Mesendoderm (in vitro differentiated cells): ENCODE results near the gene DAB2IP.

Experiments used
- DNase-seq: peaks from one replicate; pipeline ENCODE4 v3.0.0; 2013
- H2AK5ac ChIP-seq: 2 replicates; pipeline ENCODE4 v1.6.1; 2013; ENCODE audit warnings: low read length, inconsistent platforms
- H2BK120ac ChIP-seq: 2 replicates; pipeline ENCODE4 v1.6.1; 2013; ENCODE audit warnings: low read depth, mild to moderate bottlenecking, low read length, moderate library complexity, mixed read lengths
- H2BK15ac ChIP-seq: replicated peaks from 2 replicates; pipeline ENCODE4 v1.6.1; 2013; ENCODE audit warnings: low read depth, mild to moderate bottlenecking, moderate library complexity
- H2BK5ac ChIP-seq: 2 replicates; pipeline ENCODE4 v1.6.1; 2013; ENCODE audit warnings: low read length, inconsistent platforms
- H3K18ac ChIP-seq: 2 replicates; pipeline ENCODE4 v1.6.1; 2013; ENCODE audit warnings: mild to moderate bottlenecking, low read length, mixed read lengths
- H3K23ac ChIP-seq: one replicate; pipeline ENCODE4 v1.6.1; 2013; ENCODE audit warnings: low read length
- H3K27ac ChIP-seq: 2 replicates; pipeline ENCODE4 v1.5.1; 2013; ENCODE audit warnings: low read depth, mild to moderate bottlenecking, inconsistent platforms, low read length, moderate library complexity
- H3K27me3 ChIP-seq: 2 replicates; pipeline ENCODE4 v1.6.1; 2013; ENCODE audit warnings: low read length, control low read depth, mild to moderate bottlenecking, inconsistent platforms; ENCODE audit not compliant: insufficient read depth, poor library complexity
- H3K36me3 ChIP-seq: 2 replicates; pipeline ENCODE4 v1.6.1; 2013; ENCODE audit warnings: low read length, inconsistent platforms; ENCODE audit not compliant: control insufficient read depth, insufficient read depth
- H3K4ac ChIP-seq: one replicate; pipeline ENCODE4 v1.6.1; 2013; ENCODE audit warnings: low read depth, mild to moderate bottlenecking, low read length, moderate library complexity
- H3K4me1 ChIP-seq: 2 replicates; pipeline ENCODE4 v1.6.1; 2013; ENCODE audit warnings: low read depth, low read length, inconsistent platforms; ENCODE audit not compliant: control insufficient read depth
- H3K4me2 ChIP-seq: 2 replicates; pipeline ENCODE4 v1.6.1; 2013; ENCODE audit warnings: low read length
- H3K4me3 ChIP-seq: 2 replicates; pipeline ENCODE4 v1.5.1; 2013; ENCODE audit warnings: mild to moderate bottlenecking, low read length
- H3K56ac ChIP-seq: one replicate; pipeline ENCODE4 v1.6.1; 2013; ENCODE audit warnings: low read length
- H3K79me1 ChIP-seq: 2 replicates; pipeline ENCODE4 v1.6.1; 2013; ENCODE audit warnings: low read length, inconsistent platforms
- H3K79me2 ChIP-seq: 2 replicates; pipeline ENCODE4 v1.6.1; 2013; ENCODE audit warnings: mild to moderate bottlenecking, low read length; ENCODE audit not compliant: control insufficient read depth, insufficient read depth
- H3K9ac ChIP-seq: 2 replicates; pipeline ENCODE4 v1.6.1; 2013; ENCODE audit warnings: low read length, inconsistent platforms
- H4K5ac ChIP-seq: one replicate; pipeline ENCODE4 v1.6.1; 2013; ENCODE audit warnings: low read length
- H4K8ac ChIP-seq: one replicate; pipeline ENCODE4 v1.6.1; 2013; ENCODE audit warnings: low read depth, mild to moderate bottlenecking, control low read depth, low read length, moderate library complexity
- WGBS: extraction: QIAGEN DNeasy Blood & Tissue Kit; methylation state at CpG from one replicate; pipeline ENCODE4 v1.1.7; 2013; ENCODE audit warnings: low lambda C conversion rate, missing lambda C conversion rate; ENCODE audit not compliant: insufficient coverage; ENCODE audit errors: extremely low coverage; 5-methylcytosine and 5-hydroxymethylcytosine counted together

The DAB2IP gene

GRCh38 chr9:121627427-121627826, 24.0 kb upstream of the DAB2IP start:
- Histone ChIP-seq H3K79me2 (no peaks in the 10 kb centered on the region), H2BK15ac (no peak overlapping the region), H3K4me2 (no peak overlapping the region), H2BK5ac (no peak overlapping the region), H3K18ac (no peak overlapping the region), H3K9ac (no peak overlapping the region), H3K4ac (no peak overlapping the region), H3K27me3 (no peaks in the 10 kb centered on the region), H2AK5ac (no peak overlapping the region), H3K79me1 (no peaks in the 10 kb centered on the region), H3K4me3 (no peak overlapping the region), H3K4me1 (no peaks in the 10 kb centered on the region), H4K8ac (no peak overlapping the region), H3K23ac (no peak overlapping the region), H3K27ac (no peak overlapping the region), H2BK120ac (no peak overlapping the region), H4K5ac (no peak overlapping the region), H3K56ac (no peak overlapping the region), H3K36me3 (no peaks in the 10 kb centered on the region)
- DNase-seq, result no peak
- WGBS, result no CpG with 5 or more reads among the region's 6 CpGs

GRCh38 chr9:121628401-121628800, 23.0 kb upstream of the DAB2IP start:
- WGBS, result no CpG with 5 or more reads among the region's 4 CpGs
- DNase-seq, result no peak
- Histone ChIP-seq H3K4me2 (no peak overlapping the region), H3K4ac (no peak overlapping the region), H3K18ac (no peak overlapping the region), H3K4me1 (no peaks in the 10 kb centered on the region), H4K8ac (no peak overlapping the region), H2BK15ac (no peak overlapping the region), H3K9ac (no peak overlapping the region), H3K27me3 (no peaks in the 10 kb centered on the region), H3K27ac (no peak overlapping the region), H3K79me1 (no peaks in the 10 kb centered on the region), H2BK120ac (no peak overlapping the region), H3K79me2 (no peaks in the 10 kb centered on the region), H3K36me3 (no peaks in the 10 kb centered on the region), H2BK5ac (no peak overlapping the region), H2AK5ac (no peak overlapping the region), H3K56ac (no peak overlapping the region), H3K4me3 (no peak overlapping the region), H3K23ac (no peak overlapping the region), H4K5ac (no peak overlapping the region)

GRCh38 chr9:121631115-121631514, 20.3 kb upstream of the DAB2IP start:
- Histone ChIP-seq H3K79me2 (no peaks in the 10 kb centered on the region), H4K5ac (no peak overlapping the region), H2BK5ac (no peak overlapping the region), H2AK5ac (no peak overlapping the region), H3K56ac (no peak overlapping the region), H3K27me3 (no peaks in the 10 kb centered on the region), H3K9ac (no peak overlapping the region), H3K36me3 (no peaks in the 10 kb centered on the region), H4K8ac (no peak overlapping the region), H3K79me1 (no peaks in the 10 kb centered on the region), H3K4me3 (no peak overlapping the region), H3K23ac (no peak overlapping the region), H3K4ac (no peak overlapping the region), H3K4me2 (no peak overlapping the region), H2BK15ac (no peak overlapping the region), H3K27ac (no peak overlapping the region), H3K18ac (no peak overlapping the region), H3K4me1 (no peaks in the 10 kb centered on the region), H2BK120ac (no peak overlapping the region)
- no CpG with 5 or more reads among the region's 3 CpGs for WGBS
- DNase-seq, result no peak

- no peak for DNase-seq
- H3K4me2 ChIP-seq, result no peak overlapping the region
- H3K18ac ChIP-seq, result no peak overlapping the region
- H3K4me1 ChIP-seq, result no peaks in the 10 kb centered on the region
- no peak overlapping the region for H2BK5ac ChIP-seq
- no peaks in the 10 kb centered on the region for H3K36me3 ChIP-seq
- no peak overlapping the region for H3K56ac ChIP-seq
- no peaks in the 10 kb centered on the region for H3K79me2 ChIP-seq
- no peak overlapping the region for H3K4me3 ChIP-seq
- no peak overlapping the region for H4K8ac ChIP-seq
- no peak overlapping the region for H2BK120ac ChIP-seq
- WGBS, result no CpG with 5 or more reads among the region's 18 CpGs
- H3K4ac ChIP-seq, result no peak overlapping the region
- no peaks in the 10 kb centered on the region for H3K27me3 ChIP-seq
- no peak overlapping the region for H3K9ac ChIP-seq
- H3K23ac ChIP-seq, result no peak overlapping the region
- no peak overlapping the region for H3K27ac ChIP-seq
- no peak overlapping the region for H4K5ac ChIP-seq
- no peaks in the 10 kb centered on the region for H3K79me1 ChIP-seq
- no peak overlapping the region for H2AK5ac ChIP-seq
- H2BK15ac ChIP-seq, result no peak overlapping the region
Observed at GRCh38 chr9:121631978-121632418, 19.4 kb upstream of the DAB2IP start.

GRCh38 chr9:121633119-121633714, 18.2 kb upstream of the DAB2IP start:
- H3K4me1 ChIP-seq, result no peaks in the 10 kb centered on the region

GRCh38 chr9:121633736-121634135, 17.7 kb upstream of the DAB2IP start:
- Histone ChIP-seq H3K79me2 (no peaks in the 10 kb centered on the region), H3K27ac (no peak overlapping the region), H3K23ac (no peak overlapping the region), H3K79me1 (no peaks in the 10 kb centered on the region), H2BK5ac (no peak overlapping the region), H2AK5ac (no peak overlapping the region), H3K56ac (no peak overlapping the region), H2BK120ac (no peak overlapping the region), H3K4me1 (no peaks in the 10 kb centered on the region), H3K27me3 (no peaks in the 10 kb centered on the region), H3K4me2 (no peak overlapping the region), H3K9ac (no peak overlapping the region), H3K18ac (no peak overlapping the region), H3K36me3 (no peaks in the 10 kb centered on the region), H4K8ac (no peak overlapping the region), H3K4ac (no peak overlapping the region), H3K4me3 (no peak overlapping the region), H2BK15ac (no peak overlapping the region), H4K5ac (no peak overlapping the region)
- no CpG with 5 or more reads among the region's 1 CpG for WGBS
- no peak for DNase-seq

More at GRCh38 chr9:121633119-121633714, 18.2 kb upstream of the DAB2IP start:
- no peaks in the 10 kb centered on the region for H3K79me2 ChIP-seq
- no peaks in the 10 kb centered on the region for H3K36me3 ChIP-seq
- H3K4ac ChIP-seq, result no peak overlapping the region
- H3K27me3 ChIP-seq, result no peaks in the 10 kb centered on the region
- no peak overlapping the region for H3K18ac ChIP-seq
- H2BK5ac ChIP-seq, result no peak overlapping the region
- H3K4me2 ChIP-seq, result no peak overlapping the region
- H2AK5ac ChIP-seq, result no peak overlapping the region
- H4K5ac ChIP-seq, result no peak overlapping the region
- H3K27ac ChIP-seq, result no peak overlapping the region
- no peak overlapping the region for H3K4me3 ChIP-seq
- no peak for DNase-seq
- H3K23ac ChIP-seq, result no peak overlapping the region
- no peak overlapping the region for H2BK120ac ChIP-seq
- H3K56ac ChIP-seq, result no peak overlapping the region
- H2BK15ac ChIP-seq, result no peak overlapping the region
- WGBS, result no CpG with 5 or more reads among the region's 9 CpGs
- no peak overlapping the region for H4K8ac ChIP-seq
- H3K79me1 ChIP-seq, result no peaks in the 10 kb centered on the region
- H3K9ac ChIP-seq, result no peak overlapping the region
